OCI-LY7 (cell line): Measurements from ENCODE around the gene RBM26.

Source experiments
- CTCF ChIP-seq: fragments of 200-600 bp; sonication (generic); conservative IDR thresholded peaks from 2 replicates; pipeline ENCODE4 v1.5.1; 2014; ENCODE audit warnings: mild to moderate bottlenecking, antibody characterized with exemption, low read length, moderate library complexity, mixed read lengths
- EZH2phosphoT487 ChIP-seq: fragments of 200-600 bp; sonication (generic); IDR thresholded peaks from 2 replicates; pipeline ENCODE4 v1.6.1; 2018; ENCODE audit warnings: low read depth, borderline replicate concordance, mild to moderate bottlenecking, mixed run types, antibody characterized with exemption, low read length, moderate library complexity, mixed read lengths

GRCh38 chr13:79295906-79296706, 109.9 kb downstream of the RBM26 start:
- no peak for TF ChIP-seq CTCF
- TF ChIP-seq EZH2phosphoT487, result no peak
